HUDEP-2 (cell line): ENCODE data around the gene NEO1.
A peak's percentile ranks its signal among the peaks of the same experiment; 100 is the strongest.

Experiments
- DNase-seq, 76 experiments: peaks; one replicate each; lab custom pipeline; 2025; ENCODE audit not compliant: unreplicated experiment in 76 of 76; lab: John Stamatoyannopoulos, UW

The NEO1 gene

DNA sequence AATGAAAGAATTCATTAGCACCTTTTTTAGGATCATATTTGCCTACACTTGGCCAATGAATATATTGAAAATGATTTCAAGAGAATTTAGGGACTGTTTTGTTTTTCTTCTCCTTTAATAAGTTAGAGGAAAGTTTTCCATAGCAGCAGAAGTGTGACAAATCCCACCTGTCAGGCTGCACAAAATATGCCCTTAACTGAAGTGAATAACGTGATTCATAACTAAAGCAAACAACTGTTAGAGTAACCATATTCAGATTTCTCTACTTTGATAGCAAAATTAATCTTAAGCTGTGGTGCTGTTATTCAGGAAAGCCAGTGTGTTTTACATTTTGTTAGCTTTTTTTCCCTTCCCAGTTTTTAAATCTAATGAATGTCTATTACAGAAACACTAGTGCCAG lies 195.1 kb downstream of the NEO1 start:
- no peak for DNase-seq

DNA sequence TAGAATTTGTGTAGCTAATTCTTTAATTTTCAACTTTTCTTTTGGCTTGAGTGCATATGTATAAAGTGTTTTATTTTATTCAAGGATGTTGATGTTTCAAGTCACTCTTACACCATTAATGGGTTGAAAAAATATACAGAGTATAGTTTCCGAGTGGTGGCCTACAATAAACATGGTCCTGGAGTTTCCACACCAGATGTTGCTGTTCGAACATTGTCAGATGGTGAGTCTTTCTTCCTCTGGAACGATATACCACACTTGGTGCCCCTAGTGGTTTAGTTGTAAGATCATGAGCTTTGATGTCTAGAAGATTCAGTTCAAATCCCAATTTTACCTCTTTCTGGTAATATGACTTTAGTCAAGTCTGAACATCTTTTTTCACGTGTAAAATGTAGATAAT lies 197.2 kb downstream of the NEO1 start:
- peak in 1 of 76 experiments; percentile 6 for DNase-seq

DNA sequence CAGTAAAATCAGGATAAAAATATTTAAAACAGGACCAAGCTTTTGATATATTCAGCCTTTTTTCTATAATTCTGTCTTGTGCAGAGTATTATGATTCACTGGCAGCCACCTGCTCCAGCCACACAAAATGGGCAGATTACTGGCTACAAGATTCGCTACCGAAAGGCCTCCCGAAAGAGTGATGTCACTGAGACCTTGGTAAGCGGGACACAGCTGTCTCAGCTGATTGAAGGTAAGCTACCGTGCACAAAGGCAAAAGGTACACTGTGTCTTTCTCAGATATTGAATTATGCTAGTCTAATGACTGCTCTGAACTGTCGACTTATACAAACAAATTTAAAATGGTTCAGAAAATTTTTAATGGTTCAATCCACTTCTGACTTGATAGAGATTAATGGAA lies 202.3 kb downstream of the NEO1 start:
- no peak for DNase-seq

DNA sequence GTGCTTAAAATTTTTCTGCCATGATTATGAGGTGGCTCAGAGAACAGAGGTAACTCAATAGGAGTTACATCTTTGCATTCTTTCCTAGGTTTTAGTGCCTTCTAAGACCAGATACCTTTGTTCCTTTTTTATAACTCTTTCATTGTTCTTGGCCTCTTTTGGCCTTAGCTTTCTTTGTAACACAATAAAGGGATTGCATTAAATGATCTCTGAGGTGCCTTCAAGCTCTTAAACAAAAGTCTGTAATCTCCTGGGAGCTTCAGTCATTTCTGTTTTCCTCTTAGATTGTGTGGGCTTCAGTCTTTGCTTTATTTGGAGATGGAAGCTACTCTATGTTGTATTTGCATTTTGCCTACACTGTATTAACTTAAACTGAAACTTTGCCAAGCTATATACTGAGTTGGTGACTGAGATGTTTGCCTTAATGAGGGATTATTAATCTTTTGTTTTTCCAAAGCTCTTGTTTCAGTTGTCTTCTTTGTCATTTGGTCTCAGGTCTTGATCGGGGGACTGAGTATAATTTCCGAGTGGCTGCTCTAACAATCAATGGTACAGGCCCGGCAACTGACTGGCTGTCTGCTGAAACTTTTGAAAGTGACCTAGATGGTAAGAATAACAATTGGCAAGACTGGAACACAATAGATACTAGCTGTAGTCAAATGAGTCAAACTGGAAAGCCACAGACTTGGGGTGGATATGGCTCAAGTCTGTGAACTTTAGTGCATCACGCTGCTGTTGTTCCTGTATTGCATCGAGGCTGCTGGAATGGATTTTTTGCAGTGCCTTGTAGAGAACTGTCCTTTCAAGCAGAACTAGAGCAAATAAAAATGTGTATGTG lies 206.2 kb downstream of the NEO1 start:
- DNase-seq = no peak

DNA sequence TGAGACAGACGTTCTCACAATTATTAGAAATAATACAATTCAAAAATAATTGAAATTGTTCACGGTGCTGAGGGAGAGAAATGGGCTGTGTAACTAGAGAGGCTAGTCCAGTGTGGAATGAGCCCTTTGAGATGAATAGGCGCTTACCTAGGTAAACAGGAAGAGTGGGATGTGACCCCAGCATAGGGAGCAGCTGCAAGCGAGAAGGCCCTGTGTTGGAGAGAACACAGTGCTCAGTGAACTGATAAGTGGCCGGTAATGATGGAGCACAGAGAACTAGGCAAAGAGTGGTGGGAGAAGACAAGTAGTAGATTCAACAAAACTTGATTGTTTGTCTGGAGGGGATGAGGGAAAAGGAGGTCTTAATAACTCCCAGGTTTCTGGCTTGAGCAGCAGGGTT lies 212.6 kb downstream of the NEO1 start:
- no peak for DNase-seq

DNA sequence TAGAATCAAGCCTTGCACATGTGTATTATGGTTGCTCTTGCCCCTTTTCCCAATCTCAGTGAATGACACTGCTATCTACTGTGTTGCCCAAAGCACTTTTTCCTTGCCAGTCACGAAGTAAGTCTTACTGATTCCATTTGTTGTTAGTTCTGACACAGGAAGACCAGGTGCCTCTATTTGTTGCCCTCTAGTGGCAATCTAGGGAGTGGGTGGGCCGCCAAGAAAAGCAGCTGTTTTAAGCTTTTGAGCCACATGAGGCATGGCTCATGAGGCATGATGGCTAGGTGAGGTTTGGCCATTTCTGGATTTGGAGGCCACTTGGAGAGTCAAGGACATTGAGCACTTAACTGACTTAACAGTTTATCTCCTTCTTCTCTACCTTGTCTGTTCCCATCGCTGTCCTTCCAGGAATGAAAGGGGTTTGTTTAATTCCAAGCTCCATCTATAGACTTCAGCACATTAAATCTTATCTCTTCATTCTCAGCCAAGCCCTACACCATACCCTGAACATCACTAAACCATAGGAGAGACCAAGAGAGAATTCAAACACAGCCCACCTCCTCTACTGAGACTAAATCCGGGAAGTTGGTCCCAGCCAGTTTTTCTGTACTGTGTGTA lies 213.4 kb downstream of the NEO1 start:
- DNase-seq = peak in 49 of 76 experiments; percentile 5 to 73 (median 31)

DNA sequence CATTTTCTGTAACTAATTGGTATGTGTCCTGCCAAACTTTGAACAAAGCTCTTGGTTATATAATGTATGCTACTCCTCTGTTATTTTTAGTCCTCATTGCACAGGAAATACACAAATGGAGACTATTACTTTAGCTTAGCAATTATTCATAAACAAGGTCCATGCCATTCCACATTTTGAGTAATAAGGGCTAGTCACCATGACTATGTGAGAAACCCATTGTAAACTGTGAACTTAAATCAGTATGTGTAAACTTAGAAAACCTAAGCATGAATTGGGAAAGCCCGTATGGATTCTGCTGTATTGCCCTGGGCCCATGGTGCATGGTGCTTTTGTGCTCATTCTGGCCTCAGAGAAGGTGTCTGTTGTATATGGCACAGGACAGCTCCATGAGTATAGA lies 216.2 kb downstream of the NEO1 start:
- no peak for DNase-seq

DNA sequence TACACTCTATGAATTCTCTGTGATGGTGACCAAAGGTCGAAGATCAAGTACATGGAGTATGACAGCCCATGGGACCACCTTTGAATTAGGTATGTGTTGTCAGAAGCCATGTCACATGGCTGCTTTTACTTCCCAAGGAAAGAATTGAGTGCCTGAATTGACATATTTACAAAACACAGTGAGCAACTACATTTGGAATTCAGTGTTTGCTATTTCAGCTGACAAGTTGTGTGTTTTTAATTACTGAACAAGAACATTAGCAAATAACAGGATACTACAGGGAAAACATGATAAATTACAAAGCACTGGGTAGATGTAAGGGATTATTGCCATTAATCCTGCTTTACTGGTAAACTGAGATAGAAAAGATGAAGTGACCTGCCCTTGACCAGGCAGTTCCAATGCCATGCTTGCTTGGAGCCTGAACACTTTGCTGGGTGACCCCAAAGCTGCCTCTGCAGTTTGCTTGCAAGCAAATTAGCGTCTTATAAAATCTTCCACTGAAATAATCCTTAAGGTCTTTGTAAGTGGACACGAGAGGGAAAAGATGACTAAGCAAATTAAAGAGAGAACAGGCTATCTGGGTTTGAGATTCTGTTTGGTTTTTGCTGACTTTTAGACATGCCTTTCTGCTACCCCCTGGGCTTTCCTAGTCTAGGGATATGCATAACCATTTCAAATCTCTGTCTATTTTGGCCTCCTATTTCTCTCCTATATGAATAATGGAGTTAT lies 218.3 kb downstream of the NEO1 start:
- no peak for DNase-seq

DNA sequence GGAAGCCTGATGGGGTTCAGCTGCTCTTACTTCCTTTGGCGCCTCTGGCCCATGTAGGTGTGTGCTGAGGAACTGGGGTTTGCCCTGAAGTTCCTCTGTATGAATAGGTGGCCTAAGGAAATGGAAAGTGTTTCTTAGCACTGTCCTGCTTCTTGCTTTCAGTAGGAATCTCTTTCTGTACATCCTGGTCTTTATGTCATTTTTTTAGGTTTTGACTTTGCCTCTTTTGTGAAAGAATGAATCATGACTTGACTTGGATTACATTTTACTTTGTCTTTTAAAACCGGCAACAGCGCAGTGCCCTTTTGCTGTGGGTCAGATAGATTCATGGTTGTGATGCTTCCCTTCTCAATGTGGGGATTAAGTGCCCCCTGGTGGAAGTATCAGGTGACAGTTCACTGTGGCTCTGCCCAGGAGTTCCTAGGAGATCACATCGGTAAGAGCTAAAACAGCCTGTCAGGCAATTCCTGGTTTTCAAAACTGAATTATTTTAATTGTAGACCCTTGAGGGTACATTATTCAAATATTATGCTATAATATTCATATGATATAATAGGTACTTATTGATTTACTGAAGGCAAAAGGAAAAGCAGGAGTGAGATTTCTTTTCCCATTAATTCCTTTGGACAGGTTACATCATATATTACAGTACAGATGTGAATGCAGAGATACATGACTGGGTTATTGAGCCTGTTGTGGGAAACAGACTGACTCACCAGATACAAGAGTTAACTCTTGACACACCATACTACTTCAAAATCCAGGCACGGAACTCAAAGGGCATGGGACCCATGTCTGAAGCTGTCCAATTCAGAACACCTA lies 221.1 kb downstream of the NEO1 start:
- peak in 39 of 76 experiments; percentile 1 to 62 (median 23) for DNase-seq

DNA sequence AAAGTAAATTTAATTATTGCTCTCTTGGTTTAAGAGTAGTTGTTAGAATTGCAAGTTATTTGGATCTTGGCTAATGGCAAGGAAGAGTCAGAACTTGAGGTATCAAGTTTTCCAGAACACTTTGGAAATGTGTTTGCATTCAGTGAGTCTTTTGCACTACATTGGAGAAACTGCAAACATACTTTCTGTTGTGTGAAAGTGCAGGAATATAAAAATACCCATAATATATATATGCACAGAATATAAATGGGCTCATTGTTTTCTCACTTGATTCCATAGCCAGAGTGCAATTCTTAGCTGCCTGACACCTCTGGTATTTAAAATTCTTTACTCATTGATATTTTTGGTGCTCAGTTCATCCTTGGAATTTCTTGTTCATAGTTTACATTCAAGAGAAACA lies 223.6 kb downstream of the NEO1 start:
- DNase-seq = no peak

DNA sequence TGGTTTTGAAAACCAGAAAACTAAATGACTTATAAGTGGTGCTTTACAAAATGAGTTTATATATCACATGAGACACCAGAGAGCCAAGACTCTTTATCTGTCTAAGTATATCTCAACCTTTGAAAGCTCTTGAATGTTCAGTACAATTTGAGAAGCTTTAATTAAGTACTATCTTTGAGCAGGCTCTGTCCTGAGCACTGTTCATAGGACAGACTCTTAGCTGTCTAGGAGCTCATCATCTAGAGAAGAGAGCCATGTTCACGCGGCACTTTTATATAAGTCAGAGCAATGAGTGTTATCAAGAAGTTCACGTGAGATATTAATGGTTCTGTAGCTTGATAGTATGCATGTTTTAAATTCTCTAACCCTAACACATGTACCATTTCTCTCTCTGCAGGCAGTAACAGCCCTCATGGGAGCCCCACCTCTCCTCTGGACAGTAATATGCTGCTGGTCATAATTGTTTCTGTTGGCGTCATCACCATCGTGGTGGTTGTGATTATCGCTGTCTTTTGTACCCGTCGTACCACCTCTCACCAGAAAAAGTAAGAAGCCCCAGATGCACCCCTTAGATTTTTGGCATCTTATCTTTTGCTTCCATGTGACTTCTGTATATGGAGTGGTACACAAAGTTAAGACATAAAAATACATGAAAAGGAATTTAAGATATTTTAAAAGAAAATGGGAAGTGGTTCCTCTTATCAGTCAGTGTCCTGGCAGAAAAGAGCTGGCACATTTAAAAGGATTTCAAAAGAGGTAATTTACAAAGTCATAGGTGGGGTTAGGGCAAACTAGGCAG lies 230.5 kb downstream of the NEO1 start:
- peak in 16 of 76 experiments; percentile 2 to 60 (median 24) for DNase-seq

DNA sequence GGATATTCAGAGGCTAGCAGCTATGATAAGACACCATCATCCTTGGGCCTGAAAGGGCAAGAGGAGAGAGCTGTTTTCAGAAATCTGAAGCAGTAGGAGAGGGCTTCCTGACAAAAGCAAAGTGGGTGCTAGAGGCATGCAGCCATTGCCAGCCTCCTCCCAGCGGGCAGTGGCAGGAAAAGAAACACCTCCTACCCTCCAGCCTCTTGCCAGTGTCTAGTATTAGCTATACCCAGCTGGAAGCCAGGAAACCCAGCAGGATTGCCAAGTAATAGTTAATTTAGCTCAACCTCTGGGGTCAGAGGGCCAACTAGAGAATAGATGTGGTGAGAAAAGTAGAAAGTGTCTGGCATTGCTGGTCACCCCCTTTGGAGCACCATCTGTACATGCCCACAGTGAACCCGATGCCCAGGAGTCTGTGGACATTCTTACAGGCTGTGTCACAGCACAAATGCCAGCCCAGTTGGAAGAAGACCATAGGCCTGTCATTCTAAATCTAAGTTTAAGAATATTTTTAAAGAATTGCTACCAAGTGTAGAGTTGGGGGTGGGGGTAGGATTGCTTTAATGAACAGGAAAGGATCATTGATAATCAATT lies 231.2 kb downstream of the NEO1 start:
- no peak for DNase-seq

DNA sequence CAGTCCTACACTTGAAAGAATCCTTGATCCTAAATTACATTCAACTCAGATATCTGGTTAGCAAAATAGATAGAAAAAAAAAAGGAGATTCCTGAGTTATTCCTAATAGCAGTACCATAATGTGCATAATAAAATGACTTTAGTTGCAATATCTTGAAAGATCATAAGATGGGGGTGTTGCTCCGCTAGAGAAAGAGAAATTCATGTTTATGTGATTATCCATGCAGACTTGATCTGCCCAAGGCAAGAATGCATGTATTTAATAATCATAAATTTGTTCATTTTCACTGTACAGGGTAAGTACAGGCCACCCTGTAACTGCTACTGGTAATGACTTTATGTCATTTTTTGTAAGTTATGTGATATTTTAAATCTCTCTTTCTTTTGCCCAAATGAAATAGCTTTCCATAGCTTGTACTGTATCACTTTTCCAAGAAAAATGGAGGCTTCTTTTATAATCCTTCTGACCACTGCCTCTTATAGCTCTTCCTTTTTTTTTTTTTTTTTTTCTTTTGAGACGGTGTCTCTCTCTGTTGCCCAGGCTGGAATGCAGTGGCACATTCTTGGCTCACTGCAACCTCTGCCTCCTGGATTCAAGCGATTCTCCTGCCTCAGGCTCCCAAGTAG lies 231.9 kb downstream of the NEO1 start:
- DNase-seq = peak in 2 of 76 experiments; percentile 9 to 12

DNA sequence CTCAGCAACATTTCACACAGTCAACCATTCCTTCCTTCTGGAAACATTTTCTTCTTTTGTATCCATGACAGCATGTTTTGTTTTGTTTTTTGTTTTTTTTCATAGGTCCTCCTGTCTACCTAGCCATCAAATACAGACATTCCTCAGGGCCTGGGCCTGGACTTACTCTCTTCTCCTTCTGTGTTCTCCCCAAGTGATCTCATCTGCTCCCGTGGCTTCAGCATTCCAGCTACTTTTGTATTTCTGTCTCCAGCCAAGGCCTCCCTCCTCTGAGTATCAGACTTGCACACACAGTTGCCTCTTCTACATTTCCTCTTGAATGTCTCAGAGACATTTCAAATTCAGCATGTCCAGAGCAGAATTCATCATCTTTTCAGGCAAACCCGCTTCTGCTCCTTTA lies 234.0 kb downstream of the NEO1 start:
- DNase-seq = no peak

DNA sequence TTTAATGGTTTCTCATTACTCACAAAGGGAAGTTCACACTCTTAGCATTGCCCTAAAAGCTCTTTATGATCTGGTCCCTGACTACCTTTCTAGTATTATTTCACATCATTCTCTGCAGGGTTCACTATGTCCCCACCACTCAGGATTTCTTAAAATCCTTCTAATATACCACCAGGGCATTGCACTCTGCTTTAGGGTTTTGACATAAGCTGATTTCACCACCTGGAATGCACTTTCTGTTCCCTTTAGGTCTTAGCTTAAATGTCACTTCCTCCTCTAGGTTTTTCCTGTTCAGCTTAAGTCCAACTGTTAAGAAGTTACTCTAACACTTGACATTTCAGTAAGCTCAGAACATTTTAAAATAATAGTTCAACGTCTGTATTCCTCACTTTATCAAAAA lies 234.8 kb downstream of the NEO1 start:
- no peak for DNase-seq

DNA sequence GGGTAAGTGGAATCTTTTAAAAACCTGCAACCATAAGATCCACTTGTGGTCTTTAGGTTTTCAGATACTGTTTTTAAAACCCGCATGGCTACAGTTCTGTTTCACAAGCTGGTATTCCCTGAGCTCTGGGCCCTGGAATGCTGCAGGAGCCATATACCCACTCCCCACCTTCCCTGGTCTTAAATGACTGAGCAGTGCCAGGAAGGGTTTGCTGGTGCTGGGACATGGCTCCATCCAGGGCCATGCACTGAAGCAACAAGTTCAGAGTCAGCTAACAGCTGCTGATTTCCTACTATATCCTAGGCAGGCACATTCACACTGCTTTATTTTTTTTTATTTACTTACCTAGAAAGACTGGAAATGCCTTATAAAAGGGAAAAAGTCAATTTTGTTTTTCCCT lies 239.2 kb downstream of the NEO1 start:
- DNase-seq = no peak

DNA sequence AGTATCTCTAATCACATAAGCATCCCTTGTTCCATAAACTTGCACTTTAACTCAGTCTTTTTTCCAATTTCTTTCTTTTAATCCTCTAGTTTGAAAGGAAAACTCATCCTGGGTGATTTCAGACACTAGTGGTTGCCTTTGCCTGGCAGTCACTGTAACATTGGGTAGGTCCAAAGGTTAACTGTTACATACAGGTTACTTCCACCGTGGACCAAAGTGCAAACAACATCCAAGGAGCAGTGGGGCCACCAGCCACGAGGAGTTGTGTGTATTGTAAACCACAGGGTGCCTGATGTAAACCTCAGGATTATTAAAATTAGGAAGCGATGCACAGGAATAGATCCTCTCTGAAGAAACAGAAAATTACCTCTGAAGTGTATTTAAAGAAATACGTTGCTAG lies 241.5 kb downstream of the NEO1 start:
- DNase-seq = no peak

DNA sequence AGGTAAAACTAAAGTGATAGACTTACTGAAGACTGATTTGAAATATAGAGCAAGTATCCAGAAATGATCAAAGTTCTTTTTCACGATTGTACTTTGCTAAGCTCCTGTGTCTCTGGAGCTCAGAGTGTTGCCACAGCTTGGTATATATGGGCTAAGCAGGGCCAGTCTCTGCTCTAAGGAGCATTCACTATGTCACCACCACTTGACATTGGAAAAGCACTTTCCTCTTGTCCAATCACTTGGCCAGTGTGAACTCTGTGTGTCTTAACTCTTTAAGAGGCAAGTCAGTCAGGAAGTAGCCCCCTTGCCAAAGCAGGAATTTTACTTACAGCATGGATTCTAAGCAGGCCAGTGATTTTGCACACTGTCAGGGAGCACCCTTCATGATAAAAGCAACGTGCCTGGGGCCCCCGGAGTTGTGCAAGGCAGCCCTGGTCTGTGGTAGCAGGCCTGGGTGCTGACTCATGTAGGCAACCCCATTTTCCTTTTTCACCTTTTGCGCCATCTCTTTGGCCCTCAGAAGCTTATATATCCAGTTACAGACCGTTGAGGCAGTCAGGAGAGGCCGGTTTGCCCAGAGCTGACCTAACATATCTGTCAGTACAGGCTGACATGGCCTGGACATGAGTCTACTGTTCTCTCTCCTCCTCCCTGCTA lies 243.5 kb downstream of the NEO1 start:
- no peak for DNase-seq
